H1 (cell line): ENCODE measurements around the gene TNRC6B.
"Not testable (repeated sequence)": the region's sequence is repeated elsewhere in the genome, so short reads cannot be mapped to it uniquely, and the experiment has no call there.

Experiments used
- CTCF ChIP-seq, 3 experiments: IDR thresholded peaks; 1 replicate in 2 of 3; 2 replicates in 1 of 3; pipeline versions ENCODE4 v1.5.1 to v1.6.1; 2011; ENCODE audit warnings: low read length in 3 of 3, mild to moderate bottlenecking in 3 of 3, inconsistent platforms in 2 of 3, low read depth in 1 of 3, moderate library complexity in 1 of 3; ENCODE audit not compliant: insufficient read depth in 1 of 3; ENCODE audit errors: control extremely low read depth in 1 of 3
- HDAC6 ChIP-seq: IDR thresholded peaks from one replicate; pipeline ENCODE4 v1.7.1; 2012; ENCODE audit warnings: low read depth, mild to moderate bottlenecking, inconsistent platforms, low read length, moderate library complexity
- MAFK ChIP-seq: IDR thresholded peaks from 2 replicates; pipeline ENCODE4 v1.6.1; 2012; ENCODE audit warnings: low read depth, mild to moderate bottlenecking, improper control_type of control experiment, low read length
- NRF1 ChIP-seq: IDR thresholded peaks from 2 replicates; pipeline ENCODE4 v1.6.1; 2011; ENCODE audit warnings: mild to moderate bottlenecking, low read depth, low read length, improper control_type of control experiment
- POLR2A ChIP-seq, 2 experiments: IDR thresholded peaks; 1 replicate in 1 of 2; 2 replicates in 1 of 2; pipeline ENCODE4 v1.6.1; 2011; ENCODE audit warnings: low read depth in 2 of 2, low read length in 2 of 2, mild to moderate bottlenecking in 2 of 2; ENCODE audit errors: control extremely low read depth in 1 of 2
- RFX5 ChIP-seq: IDR thresholded peaks from 2 replicates; pipeline ENCODE4 v1.6.1; 2011; ENCODE audit warnings: low read depth, low read length, improper control_type of control experiment, borderline replicate concordance
- ZNF274 ChIP-seq: IDR thresholded peaks from 2 replicates; pipeline ENCODE4 v1.7.0; 2012; ENCODE audit warnings: low read length, borderline replicate concordance; ENCODE audit errors: extremely low read depth

- not testable (repeated sequence) for TF ChIP-seq HDAC6; CTCF (IDR thresholded peaks at IDR 0.05; ENCODE audit: control extremely low read depth in 1 of 3, insufficient read depth in 1 of 3, low read depth in 1 of 3, low read length in 3 of 3); NRF1; RFX5; ZNF274; POLR2A (IDR thresholded peaks at IDR 0.05; ENCODE audit: control extremely low read depth in 1 of 2, low read depth in 2 of 2, low read length in 2 of 2); MAFK
These were observed 133.9 kb downstream of the TNRC6B start for GRCh38 chr22:40311646-40312045.
